Heart left ventricle (tissue), 16 donors: ENCODE measurements around the gene TRPV5. TPM values are rescaled to one million over a fixed set of nuclear protein-coding genes. Genes with fewer than 3 reads are reported as not detected.

Source experiments
- ATAC-seq, 4 donors: fragments of 200-7000 bp; cut with Tn5 transposase; one replicate each; pipeline ENCODE4 v1.9.1; 2020 to 2022; ENCODE audit warnings: moderate library complexity in 4 of 4, mild to moderate bottlenecking in 3 of 4, moderate number of reproducible peaks in 1 of 4
- DNase-seq, 5 donors: peaks; one replicate each; pipeline ENCODE4 v3.0.0-alpha.2; 2020
- H3K27ac ChIP-seq, 12 donors: fragments of 200-600 bp; sonication (generic) in 4 of 12; one replicate each; pipeline versions ENCODE4 v1.5.0 to v1.8.0; 2016 to 2022; ENCODE audit warnings: mild to moderate bottlenecking in 2 of 12
- H3K27me3 ChIP-seq, 9 donors: fragments of 200-600 bp; sonication (generic) in 2 of 9; one replicate each; pipeline versions ENCODE4 v1.5.1 to v1.8.0; 2016 to 2022; ENCODE audit warnings: mild to moderate bottlenecking in 3 of 9
- H3K36me3 ChIP-seq, 9 donors: fragments of 200-600 bp; sonication (generic) in 2 of 9; one replicate each; pipeline versions ENCODE4 v1.5.0 to v1.8.0; 2018 to 2022; ENCODE audit warnings: mild to moderate bottlenecking in 2 of 9
- H3K4me1 ChIP-seq, 12 donors: fragments of 200-600 bp; sonication (generic) in 4 of 12; one replicate each; pipeline versions ENCODE4 v1.5.0 to v1.8.0; 2016 to 2022; ENCODE audit warnings: mild to moderate bottlenecking in 3 of 12
- H3K4me3 ChIP-seq, 12 donors: fragments of 200-600 bp; sonication (generic) in 4 of 12; one replicate each; pipeline versions ENCODE4 v1.5.0 to v1.8.0; 2017 to 2022; ENCODE audit warnings: mild to moderate bottlenecking in 9 of 12, moderate library complexity in 4 of 12
- H3K9me3 ChIP-seq, 12 donors: fragments of 200-600 bp; sonication (generic) in 4 of 12; one replicate each; pipeline versions ENCODE4 v1.5.0 to v1.8.0; 2016 to 2022; ENCODE audit warnings: mild to moderate bottlenecking in 1 of 12
- POLR2A ChIP-seq, 2 donors: fragments of 450-650 bp; IDR thresholded peaks; one replicate each; pipeline ENCODE4 v1.6.1; 2017; ENCODE audit warnings: antibody characterized with exemption in 2 of 2, mild to moderate bottlenecking in 2 of 2, moderate library complexity in 2 of 2
- WGBS, 4 donors: extraction: QIAGEN DNeasy Blood & Tissue Kit in 2 of 4; methylation state at CpG; one replicate each; pipeline versions ENCODE4 v1.1.5 to v1.1.7; 2013 to 2018; 5-methylcytosine and 5-hydroxymethylcytosine counted together
- intact Hi-C, 10 donors: fragments of 100-400 bp; cut with DNase I; formaldehyde crosslinking; loops; one replicate each; pipeline versions ENCODE4 v1.11.1 to v1.14.2; 2022
- polyA plus RNA-seq, 2 donors: library from polyadenylated mRNA; stranded (reverse); fragments of 200-250 nt; gene quantifications; one replicate each; pipeline ENCODE4 v1.2.3, GENCODE V29; 2013
- total RNA-seq, 9 donors: library from RNA; depleted of rRNA in 2 of 9; stranded (reverse); fragments of >200 nt in 2 of 9; fragmentation: NEBNext Ultra II Directional in 3 of 9; extraction: Animal tissue kit (Norgen Biotek cat#: 25700) in 3 of 9; gene quantifications; one replicate each; pipeline versions ENCODE4 v1.1.0 to v1.2.4, GENCODE V29; 2016 to 2023
- TF ChIP-seq, protein P1 (sequence below), 12 donors: fragments of 200-600 bp; sonication (generic) in 4 of 12; IDR thresholded peaks; one replicate each; pipeline versions ENCODE4 v1.5.0 to v1.8.0; 2018 to 2022; ENCODE audit warnings: antibody characterized with exemption in 12 of 12, mild to moderate bottlenecking in 5 of 12
- donor health status: ischemic (EF 13 %, LVEDD 7.1; RV severe dilation, severe dysfunction).
- donor health status: healthy with polysubstance abuse.
- donor health status: DM: no; HTN: yes; CAD: no.
- donor health status: DM: no; HTN: no; CAD: no.
- donor health status: ischemic (EF 25% LVEDD 6.9; RV normal size, moderate dysfunction).
- donor health status: ischemic (EF 25% LVEDD 5.7; RV mildly dilated, moderate dysfunction).
- donor health status: healthy.
- donor health status: DM: yes; HTN: yes; CAD: no.
- donor health status: ischemic (EF 35%, LVEDD 5.7; RV mildly dilated, moderate dysfunction).
- donor health status: nonischemic (EF 11% LVEDD 7.7; RV severe dilation, severe dysfunction).
- donor health status: DM: yes; HTN: yes; CAD: no.
- donor health status: PGD.
- donor health status: ischemic (EF 29% LVEDD 5.4; RV normal size, mild dysfunction).
- donor health status: nonischemic (EF 23%, LVEDD 6.1; RV moderate dilation, normal function).

The TRPV5 gene
- total and polyA plus RNA-seq, 11 donors: not detected

DNA sequence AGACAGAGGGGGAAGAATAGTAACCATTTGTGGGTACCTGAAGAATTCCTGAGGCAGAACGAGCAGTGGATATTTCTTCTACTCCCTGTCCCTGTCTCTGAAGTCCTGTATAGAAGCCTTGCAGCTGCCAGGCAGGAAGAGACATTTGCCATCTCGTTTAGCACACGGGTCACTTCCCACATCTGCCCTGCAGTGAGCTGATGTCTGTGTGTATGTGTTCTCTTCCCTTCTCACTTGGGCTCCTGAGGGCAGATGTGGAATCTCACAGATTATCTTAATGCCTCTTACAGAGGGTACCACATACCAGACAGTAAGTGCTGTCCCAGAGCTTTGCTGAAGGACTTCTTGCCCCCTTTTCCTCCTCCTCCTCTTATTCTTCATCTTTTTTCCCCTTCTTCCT lies 33.9 kb downstream of the TRPV5 start:
- TF ChIP-seq, protein P1, sequence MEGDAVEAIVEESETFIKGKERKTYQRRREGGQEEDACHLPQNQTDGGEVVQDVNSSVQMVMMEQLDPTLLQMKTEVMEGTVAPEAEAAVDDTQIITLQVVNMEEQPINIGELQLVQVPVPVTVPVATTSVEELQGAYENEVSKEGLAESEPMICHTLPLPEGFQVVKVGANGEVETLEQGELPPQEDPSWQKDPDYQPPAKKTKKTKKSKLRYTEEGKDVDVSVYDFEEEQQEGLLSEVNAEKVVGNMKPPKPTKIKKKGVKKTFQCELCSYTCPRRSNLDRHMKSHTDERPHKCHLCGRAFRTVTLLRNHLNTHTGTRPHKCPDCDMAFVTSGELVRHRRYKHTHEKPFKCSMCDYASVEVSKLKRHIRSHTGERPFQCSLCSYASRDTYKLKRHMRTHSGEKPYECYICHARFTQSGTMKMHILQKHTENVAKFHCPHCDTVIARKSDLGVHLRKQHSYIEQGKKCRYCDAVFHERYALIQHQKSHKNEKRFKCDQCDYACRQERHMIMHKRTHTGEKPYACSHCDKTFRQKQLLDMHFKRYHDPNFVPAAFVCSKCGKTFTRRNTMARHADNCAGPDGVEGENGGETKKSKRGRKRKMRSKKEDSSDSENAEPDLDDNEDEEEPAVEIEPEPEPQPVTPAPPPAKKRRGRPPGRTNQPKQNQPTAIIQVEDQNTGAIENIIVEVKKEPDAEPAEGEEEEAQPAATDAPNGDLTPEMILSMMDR (IDR thresholded peaks at IDR 0.05): no peak
- TF ChIP-seq POLR2A (IDR thresholded peaks at IDR 0.05): no peak
- Histone ChIP-seq H3K36me3 (no peaks in the 10 kb centered on the region), H3K4me3 (no peak overlapping the region), H3K27ac (no peak overlapping the region), H3K9me3 (peaks cover 0 to 7% (median 0%) of the 10 kb centered on the region in 12 donors), H3K27me3 (peaks cover 0 to 27% (median 0%) of the 10 kb centered on the region in 9 donors), H3K4me1 (no peaks in the 10 kb centered on the region)
- 24 to 29% (median 27%) methylated on average over 3 of the region's 3 CpGs for WGBS, 4 donors
- intact Hi-C loops: no loop called here
- no peak for ATAC-seq
- no peak for DNase-seq

DNA sequence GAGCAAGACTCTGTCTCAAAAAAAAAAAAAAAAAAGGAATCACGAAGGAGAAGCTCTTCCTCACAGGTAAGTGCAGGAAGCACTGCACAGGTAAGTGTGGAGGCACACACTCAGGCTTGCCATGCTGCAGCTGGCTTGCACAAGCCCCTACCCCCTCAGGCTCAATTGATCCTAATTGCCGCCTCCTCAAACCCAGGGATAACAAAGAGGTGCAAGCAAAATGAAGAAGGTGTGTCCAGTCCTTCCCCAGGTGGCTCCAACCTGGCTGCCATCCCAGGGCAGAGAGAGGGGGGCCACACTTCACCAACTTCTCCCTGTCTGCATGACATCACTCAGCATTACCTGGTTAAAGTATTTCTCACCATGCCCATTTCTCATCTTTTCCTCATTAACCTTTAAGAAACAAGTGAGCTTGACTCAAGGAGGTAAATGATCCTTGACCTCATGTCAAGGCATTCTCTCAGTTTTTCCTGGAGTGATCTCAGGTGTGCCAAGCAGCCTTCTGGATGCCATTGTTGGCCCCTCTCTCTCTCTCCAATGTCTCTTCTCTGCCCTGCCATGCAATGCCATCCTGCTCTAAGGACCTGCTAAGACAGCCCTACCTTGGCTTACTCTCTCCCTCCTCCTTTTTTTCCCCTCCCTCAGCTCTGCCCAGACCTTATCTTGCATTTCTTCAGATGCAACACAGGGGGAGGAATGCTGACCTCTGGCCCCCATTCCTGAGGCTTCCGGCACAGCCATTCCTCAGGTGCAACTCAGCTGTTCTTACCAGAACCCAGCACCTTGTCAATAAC lies 35.0 kb downstream of the TRPV5 start:
- Histone ChIP-seq H3K27ac (no peak overlapping the region), H3K4me1 (no peaks in the 10 kb centered on the region), H3K9me3 (no peaks in the 10 kb centered on the region), H3K4me3 (no peak overlapping the region), H3K36me3 (no peaks in the 10 kb centered on the region), H3K27me3 (peaks cover 0 to 27% (median 0%) of the 10 kb centered on the region in 9 donors)
- TF ChIP-seq, protein P1 (IDR thresholded peaks at IDR 0.05): no peak
- no peak for TF ChIP-seq POLR2A (IDR thresholded peaks at IDR 0.05)
- WGBS, 4 donors: 60 to 69% (median 64%) methylated on average over 3 of the region's 3 CpGs
- intact Hi-C loops: no loop called here
- no peak for DNase-seq
- ATAC-seq: no peak

DNA sequence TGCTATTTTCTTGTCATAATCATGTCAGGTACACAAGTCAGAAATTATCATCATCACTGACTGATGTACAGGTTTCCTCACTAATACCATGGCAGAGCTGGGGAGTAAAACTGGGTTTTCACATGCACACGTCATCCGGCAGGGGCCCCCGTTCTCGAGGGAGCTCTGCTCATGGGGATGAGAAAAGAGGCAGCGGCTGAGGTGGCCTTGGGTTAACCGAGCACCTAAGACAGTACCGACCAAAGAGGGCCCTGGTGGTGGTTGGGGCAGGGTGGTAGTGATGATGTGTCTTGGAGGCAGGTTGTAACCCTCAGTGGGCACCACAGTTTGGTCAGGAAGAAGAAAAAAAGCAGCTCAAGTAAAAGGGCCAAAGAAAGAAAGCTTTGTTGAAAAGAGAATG lies 35.9 kb downstream of the TRPV5 start:
- ATAC-seq: no peak
- intact Hi-C loops: no loop called here
- Histone ChIP-seq H3K27me3 (peaks cover 0 to 27% (median 0%) of the 10 kb centered on the region in 9 donors), H3K27ac (no peak overlapping the region), H3K36me3 (no peaks in the 10 kb centered on the region), H3K4me1 (no peaks in the 10 kb centered on the region), H3K9me3 (no peaks in the 10 kb centered on the region), H3K4me3 (no peak overlapping the region)
- TF ChIP-seq POLR2A (IDR thresholded peaks at IDR 0.05): no peak
- TF ChIP-seq, protein P1 (IDR thresholded peaks at IDR 0.05): no peak
- no peak for DNase-seq
- 81 to 87% (median 85%) methylated on average over 7 of the region's 7 CpGs for WGBS, 4 donors

DNA sequence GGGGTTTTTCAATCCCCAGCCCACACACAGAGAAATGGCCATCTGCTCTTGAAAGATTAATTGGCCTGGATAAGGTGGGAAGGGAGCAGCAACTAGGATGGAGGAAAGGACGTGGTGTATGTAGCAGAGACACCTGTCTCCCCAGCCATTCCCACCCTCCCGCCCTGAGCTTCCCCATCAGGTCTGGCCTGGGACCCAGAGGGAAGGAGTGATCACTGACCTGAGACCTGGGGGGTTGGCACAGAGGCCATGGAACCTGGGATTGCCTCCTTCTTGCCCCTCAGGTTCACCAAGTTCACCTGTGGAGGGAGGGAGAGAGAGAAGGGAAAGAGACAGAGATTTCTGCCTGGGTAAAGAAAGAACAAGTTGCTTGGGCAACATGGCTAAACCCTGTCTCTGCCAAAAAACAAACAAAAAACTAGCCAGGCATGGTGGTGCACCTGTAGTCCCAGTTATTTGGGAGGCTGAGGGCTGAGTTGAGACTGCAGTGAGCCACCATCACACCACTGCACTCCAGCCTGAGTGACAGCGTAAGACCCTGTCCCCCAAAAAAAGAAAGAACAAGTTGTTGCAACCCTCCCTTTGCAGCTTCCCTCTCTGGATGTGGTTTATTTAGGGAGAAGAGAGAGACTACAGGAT lies 36.7 kb downstream of the TRPV5 start:
- WGBS, 4 donors: 78 to 89% (median 84%) methylated on average over 3 of the region's 3 CpGs
- Histone ChIP-seq H3K4me3 (no peak overlapping the region), H3K27ac (no peak overlapping the region), H3K9me3 (no peaks in the 10 kb centered on the region), H3K27me3 (peaks cover 0 to 27% (median 0%) of the 10 kb centered on the region in 9 donors), H3K4me1 (no peaks in the 10 kb centered on the region), H3K36me3 (no peaks in the 10 kb centered on the region)
- ATAC-seq (no peak), DNase-seq (peak in 1 of 5 donors; percentile 2)
- intact Hi-C loops: no loop called here
- TF ChIP-seq, protein P1 (IDR thresholded peaks at IDR 0.05): no peak
- TF ChIP-seq POLR2A (IDR thresholded peaks at IDR 0.05): no peak
